GM18520 (cell line): ENCODE measurements around the gene DNAJB2.
"Not testable (repeated sequence)": the region's sequence is repeated elsewhere in the genome, so short reads cannot be mapped to it uniquely, and the experiment has no call there.

Experiments
- ATAC-seq: cut with Tn5 transposase; IDR thresholded peaks from one replicate; pipeline ENCODE4 v1.9.1; 2021; ENCODE audit not compliant: unreplicated experiment

DNAJB2 gene

GRCh38 chr2:219284501-219285372 lies 5.6 kb downstream of the DNAJB2 start:
- no peak for ATAC-seq

GRCh38 chr2:219285373-219285735 lies 6.2 kb downstream of the DNAJB2 start:
- ATAC-seq: no peak

GRCh38 chr2:219285894-219286425 lies 6.8 kb downstream of the DNAJB2 start:
- ATAC-seq: no peak

GRCh38 chr2:219286436-219287115 lies 7.4 kb downstream of the DNAJB2 start:
- no peak for ATAC-seq

- ATAC-seq: not testable (repeated sequence)
Measured at GRCh38 chr2:219287116-219287440, 7.9 kb downstream of the DNAJB2 start.

GRCh38 chr2:219287580-219288265 lies 8.6 kb downstream of the DNAJB2 start:
- no peak for ATAC-seq

GRCh38 chr2:219289195-219289536 lies 10.0 kb downstream of the DNAJB2 start:
- no peak for ATAC-seq

- no peak for ATAC-seq
Measured at GRCh38 chr2:219289537-219290361, 10.6 kb downstream of the DNAJB2 start.

- ATAC-seq: no peak
Measured at GRCh38 chr2:219290381-219291171, 11.4 kb downstream of the DNAJB2 start.

- no peak for ATAC-seq
Measured at GRCh38 chr2:219291394-219291793, 12.2 kb downstream of the DNAJB2 start.

- ATAC-seq: no peak
Measured at GRCh38 chr2:219291910-219292490, 12.8 kb downstream of the DNAJB2 start.

GRCh38 chr2:219292616-219293015 lies 13.4 kb downstream of the DNAJB2 start:
- ATAC-seq: no peak

GRCh38 chr2:219293736-219294231 lies 14.6 kb downstream of the DNAJB2 start:
- ATAC-seq: no peak

GRCh38 chr2:219294356-219295351 lies 15.5 kb downstream of the DNAJB2 start:
- peak; percentile 86 for ATAC-seq

GRCh38 chr2:219296142-219296541 lies 17.0 kb downstream of the DNAJB2 start:
- ATAC-seq: no peak

- ATAC-seq: no peak
Measured at GRCh38 chr2:219296631-219297391, 17.6 kb downstream of the DNAJB2 start.

GRCh38 chr2:219297766-219298456 lies 18.7 kb downstream of the DNAJB2 start:
- ATAC-seq: no peak
